Mammary epithelial cell (primary cell): ENCODE measurements around the gene GRIFIN.

Experiments used
- CTCF ChIP-seq, 2 donors: IDR thresholded peaks in 1 of 2; conservative IDR thresholded peaks in 1 of 2; 2 replicates each; pipeline ENCODE4 v1.5.1; 2011 to 2012; ENCODE audit warnings: inconsistent platforms in 2 of 2, low read length in 2 of 2, mild to moderate bottlenecking in 2 of 2, control low read depth in 1 of 2, low read depth in 1 of 2; ENCODE audit not compliant: insufficient read depth in 1 of 2; ENCODE audit errors: extremely low read depth in 1 of 2
- EZH2 ChIP-seq: IDR thresholded peaks from 2 replicates; pipeline ENCODE4 v1.6.1; 2012; ENCODE audit warnings: low read length, inconsistent platforms, borderline replicate concordance

- no peak for TF ChIP-seq CTCF (conservative IDR thresholded peaks at IDR 0.05 in 1 of 2, IDR thresholded peaks at IDR 0.05 in 1 of 2; ENCODE audit: extremely low read depth in 1 of 2, insufficient read depth in 1 of 2, low read depth in 1 of 2, low read length in 2 of 2)
- TF ChIP-seq EZH2 = no peak
Measured at GRCh38 chr7:2435146-2435545, 41.1 kb downstream of the GRIFIN start.
